ENCODE results near the gene PRKAR2B. TPM values are rescaled to one million over a fixed set of nuclear protein-coding genes. Genes with fewer than 3 reads are reported as not detected.

Gene PRKAR2B
- polyA plus RNA-seq, 1 donor from 2014 or later: 297 TPM

GRCh38 chr7:107036535-107036934 is 8.0 kb upstream of the PRKAR2B start:
- Histone ChIP-seq H3K4me2 (ENCODE audit: low read length) (no peak overlapping the region), H2AFZ (ENCODE audit: low read depth, low read length) (no peak overlapping the region), H3K79me2 (replicated peaks; ENCODE audit: insufficient read depth, low read length) (no peaks in the 10 kb centered on the region), H3K27ac (ENCODE audit: low read length) (no peak overlapping the region), H3F3A (ENCODE audit: insufficient read depth, low read length, poor library complexity, severe bottlenecking) (no peaks in the 10 kb centered on the region), H3K9ac (ENCODE audit: low read length) (no peak overlapping the region), H4K20me1 (ENCODE audit: insufficient read depth) (no peaks in the 10 kb centered on the region), H3K4me3 (ENCODE audit: low read length) (no peak overlapping the region), H3K36me3 (ENCODE audit: insufficient read depth, low read length) (no peaks in the 10 kb centered on the region), H3K9me2 (ENCODE audit: insufficient read depth, low read length) (no peaks in the 10 kb centered on the region), H3K27me3 (ENCODE audit: insufficient read depth, low read depth, low read length) (no peaks in the 10 kb centered on the region), H3K9me3 (ENCODE audit: low read length) (no peaks in the 10 kb centered on the region)
- TF ChIP-seq EP300 (conservative IDR thresholded peaks at IDR 0.05; ENCODE audit: poor library complexity, severe bottlenecking): no peak
- TF ChIP-seq TAF1 (IDR thresholded peaks at IDR 0.05; ENCODE audit: low read depth): no peak
- no peak for TF ChIP-seq MXI1 (conservative IDR thresholded peaks at IDR 0.05; ENCODE audit: poor library complexity, severe bottlenecking)
- no peak for TF ChIP-seq REST (IDR thresholded peaks at IDR 0.05; ENCODE audit: borderline replicate concordance)
- TF ChIP-seq RAD21 (conservative IDR thresholded peaks at IDR 0.05): no peak
- no peak for TF ChIP-seq CTCF (IDR thresholded peaks at IDR 0.05; ENCODE audit: poor library complexity, severe bottlenecking)
- no peak for TF ChIP-seq EZH2 (IDR thresholded peaks at IDR 0.05; ENCODE audit: borderline replicate concordance, insufficient read depth, low read length, poor library complexity, severe bottlenecking)
- no peak for TF ChIP-seq POLR2AphosphoS5 (IDR thresholded peaks at IDR 0.05)
- TF ChIP-seq SMC3 (conservative IDR thresholded peaks at IDR 0.05; ENCODE audit: poor library complexity): no peak

GRCh38 chr7:107037717-107038603 is 6.5 kb upstream of the PRKAR2B start:
- Histone ChIP-seq H3K4me3 (ENCODE audit: low read length) (no peak overlapping the region), H2AFZ (ENCODE audit: low read depth, low read length) (no peak overlapping the region), H4K20me1 (ENCODE audit: insufficient read depth) (no peaks in the 10 kb centered on the region), H3K79me2 (replicated peaks; ENCODE audit: insufficient read depth, low read length) (no peaks in the 10 kb centered on the region), H3K9me3 (ENCODE audit: low read length) (no peaks in the 10 kb centered on the region), H3K9me2 (ENCODE audit: insufficient read depth, low read length) (no peaks in the 10 kb centered on the region), H3K9ac (ENCODE audit: low read length) (no peak overlapping the region), H3K27ac (ENCODE audit: low read length) (no peak overlapping the region), H3K27me3 (ENCODE audit: insufficient read depth, low read depth, low read length) (no peaks in the 10 kb centered on the region), H3K4me2 (ENCODE audit: low read length) (no peak overlapping the region), H3K36me3 (ENCODE audit: insufficient read depth, low read length) (no peaks in the 10 kb centered on the region), H3F3A (ENCODE audit: insufficient read depth, low read length, poor library complexity, severe bottlenecking) (no peaks in the 10 kb centered on the region)
- no peak for TF ChIP-seq EZH2 (IDR thresholded peaks at IDR 0.05; ENCODE audit: borderline replicate concordance, insufficient read depth, low read length, poor library complexity, severe bottlenecking)
- no peak for TF ChIP-seq EP300 (conservative IDR thresholded peaks at IDR 0.05; ENCODE audit: poor library complexity, severe bottlenecking)
- TF ChIP-seq MXI1 (conservative IDR thresholded peaks at IDR 0.05; ENCODE audit: poor library complexity, severe bottlenecking): no peak
- no peak for TF ChIP-seq TAF1 (IDR thresholded peaks at IDR 0.05; ENCODE audit: low read depth)
- TF ChIP-seq CTCF (IDR thresholded peaks at IDR 0.05; ENCODE audit: poor library complexity, severe bottlenecking): no peak
- TF ChIP-seq REST (IDR thresholded peaks at IDR 0.05; ENCODE audit: borderline replicate concordance): no peak
- no peak for TF ChIP-seq RAD21 (conservative IDR thresholded peaks at IDR 0.05)
- TF ChIP-seq SMC3 (conservative IDR thresholded peaks at IDR 0.05; ENCODE audit: poor library complexity): no peak
